ENCODE data around the gene C12orf76.

GRCh38 chr12:110004598-110004997 is 43.7 kb downstream of the C12orf76 start:
- TF ChIP-seq CTCF (IDR thresholded peaks at IDR 0.05 in 4 of 5, conservative IDR thresholded peaks at IDR 0.05 in 1 of 5), result no peak
- TF ChIP-seq POLR2A (IDR thresholded peaks at IDR 0.05), result no peak
